ENCODE measurements around the gene PRXL2A.

PRXL2A gene

GRCh38 chr10:80461208-80462183 is 53.1 kb downstream of the PRXL2A start:
- no peak for DNase-seq (ENCODE audit: low read depth in 2 of 2)

- DNase-seq (ENCODE audit: low read depth in 2 of 2) = peak; percentile 40 to 44
Measured at GRCh38 chr10:80462299-80462980, 54.1 kb downstream of the PRXL2A start.

GRCh38 chr10:80462981-80463741 is 54.8 kb downstream of the PRXL2A start:
- DNase-seq (ENCODE audit: low read depth in 2 of 2) = peak; percentile 54 to 57

GRCh38 chr10:80463868-80464267 is 55.5 kb downstream of the PRXL2A start:
- DNase-seq (ENCODE audit: low read depth in 2 of 2) = no peak

- DNase-seq (ENCODE audit: low read depth in 2 of 2) = no peak
Measured at GRCh38 chr10:80464557-80465450, 56.5 kb downstream of the PRXL2A start.

GRCh38 chr10:80465451-80465835 is 57.1 kb downstream of the PRXL2A start:
- no peak for DNase-seq (ENCODE audit: low read depth in 2 of 2)

GRCh38 chr10:80465839-80466590 is 57.7 kb downstream of the PRXL2A start:
- DNase-seq (ENCODE audit: low read depth in 2 of 2) = no peak

- no peak for DNase-seq (ENCODE audit: low read depth in 2 of 2)
Measured at GRCh38 chr10:80466724-80467326, 58.5 kb downstream of the PRXL2A start.

- no peak for DNase-seq (ENCODE audit: low read depth in 2 of 2)
Measured at GRCh38 chr10:80468002-80468401, 59.7 kb downstream of the PRXL2A start.

- DNase-seq (ENCODE audit: low read depth in 2 of 2) = no peak
Measured at GRCh38 chr10:80468806-80469421, 60.6 kb downstream of the PRXL2A start.

GRCh38 chr10:80470266-80470665 is 61.9 kb downstream of the PRXL2A start:
- no peak for DNase-seq (ENCODE audit: low read depth in 2 of 2)

- no peak for DNase-seq (ENCODE audit: low read depth in 2 of 2)
Measured at GRCh38 chr10:80471001-80471400, 62.6 kb downstream of the PRXL2A start.

- no peak for DNase-seq (ENCODE audit: low read depth in 2 of 2)
Measured at GRCh38 chr10:80471715-80472233, 63.4 kb downstream of the PRXL2A start.

GRCh38 chr10:80472234-80473095 is 64.1 kb downstream of the PRXL2A start:
- peak; percentile 65 to 70 for DNase-seq (ENCODE audit: low read depth in 2 of 2)

- DNase-seq (ENCODE audit: low read depth in 2 of 2) = no peak
Measured at GRCh38 chr10:80473096-80473657, 64.8 kb downstream of the PRXL2A start.

GRCh38 chr10:80473692-80474596 is 65.6 kb downstream of the PRXL2A start:
- no peak for DNase-seq (ENCODE audit: low read depth in 2 of 2)

- no peak for DNase-seq (ENCODE audit: low read depth in 2 of 2)
Measured at GRCh38 chr10:80474597-80474910, 66.2 kb downstream of the PRXL2A start.
